NCI-H128 (cell line): ENCODE results near the gene KLHDC10.
"Not testable (repeated sequence)": the region's sequence is repeated elsewhere in the genome, so short reads cannot be mapped to it uniquely, and the experiment has no call there.

ENCODE experiments used
- DNase-seq: peaks from one replicate; lab custom pipeline; 2025; ENCODE audit not compliant: unreplicated experiment; lab: John Stamatoyannopoulos, UW

The KLHDC10 gene

DNA sequence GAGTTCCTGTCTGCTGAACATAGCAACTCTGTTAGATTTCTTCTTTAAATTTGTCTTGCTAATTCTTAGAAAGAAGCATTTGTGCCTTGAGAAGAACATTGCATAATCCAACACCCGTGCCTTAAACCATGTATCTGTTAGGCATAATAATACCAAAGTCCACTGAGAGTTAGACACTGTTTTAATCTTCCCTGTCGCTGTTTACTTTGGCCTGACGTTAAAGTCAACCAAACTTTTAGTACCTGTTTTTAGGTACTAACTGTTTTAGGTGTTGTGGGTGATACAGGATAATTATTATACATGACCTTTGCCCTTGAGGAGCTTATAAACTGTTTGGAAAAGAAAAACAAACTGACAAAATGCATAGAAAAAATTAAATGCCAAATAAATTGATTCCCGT is 43.6 kb downstream of the KLHDC10 start:
- DNase-seq: no peak

DNA sequence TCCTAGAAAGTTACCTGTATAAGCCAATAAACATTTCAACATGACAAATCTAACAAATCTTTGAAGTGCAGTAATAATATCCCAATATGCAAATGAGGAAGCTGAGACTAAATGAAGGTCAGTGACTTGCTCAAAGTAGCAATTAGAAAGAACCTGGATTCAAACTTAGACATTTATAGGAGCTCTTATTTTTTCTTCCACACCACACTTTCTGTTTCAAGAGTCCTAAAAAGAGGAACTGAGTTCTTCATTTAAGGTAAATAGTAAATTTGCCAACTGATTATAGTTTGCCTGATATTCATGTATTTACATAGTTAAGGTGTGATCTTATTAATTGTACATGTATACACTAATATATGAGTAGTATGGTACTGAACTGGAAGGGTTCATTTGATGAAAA is 44.0 kb downstream of the KLHDC10 start:
- no peak for DNase-seq

DNA sequence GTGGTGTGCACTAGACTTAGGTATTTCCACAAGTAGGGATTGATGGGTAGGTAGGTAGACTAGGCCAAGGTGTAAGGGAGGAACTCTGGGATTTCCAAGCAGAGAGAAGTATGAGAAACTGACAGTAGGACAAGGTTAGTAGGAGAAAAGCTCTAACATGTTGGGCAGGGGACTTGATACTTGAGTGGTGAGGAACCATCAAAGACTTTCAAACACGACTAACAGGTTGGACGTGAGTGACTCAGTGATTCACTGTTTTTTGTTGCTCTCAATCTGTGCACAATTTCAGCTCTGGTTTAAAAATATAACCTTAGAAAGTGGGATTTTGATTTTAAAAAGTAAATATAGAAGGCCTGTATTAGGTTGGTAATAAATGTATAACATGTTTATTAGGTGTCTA is 44.4 kb downstream of the KLHDC10 start:
- no peak for DNase-seq

DNA sequence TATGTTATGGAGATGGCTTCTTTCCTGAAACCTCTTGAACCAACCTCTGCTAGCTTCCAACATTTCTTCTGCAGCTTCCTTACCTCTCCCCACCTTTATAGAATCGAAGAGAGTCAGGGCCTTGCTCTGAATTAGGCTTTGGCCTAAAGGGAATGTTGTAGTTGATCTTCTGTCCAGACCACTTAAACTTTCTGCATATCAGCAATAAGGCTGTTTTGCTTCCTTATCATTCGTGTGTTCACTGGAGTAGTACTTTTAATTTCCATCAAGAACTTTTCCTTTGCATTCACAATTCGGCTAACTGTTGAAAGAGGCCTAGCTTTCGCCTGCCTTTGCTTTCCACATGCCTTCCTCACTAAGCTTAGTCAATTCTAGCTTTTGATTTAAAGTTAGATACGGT is 48.0 kb downstream of the KLHDC10 start:
- DNase-seq: no peak

DNA sequence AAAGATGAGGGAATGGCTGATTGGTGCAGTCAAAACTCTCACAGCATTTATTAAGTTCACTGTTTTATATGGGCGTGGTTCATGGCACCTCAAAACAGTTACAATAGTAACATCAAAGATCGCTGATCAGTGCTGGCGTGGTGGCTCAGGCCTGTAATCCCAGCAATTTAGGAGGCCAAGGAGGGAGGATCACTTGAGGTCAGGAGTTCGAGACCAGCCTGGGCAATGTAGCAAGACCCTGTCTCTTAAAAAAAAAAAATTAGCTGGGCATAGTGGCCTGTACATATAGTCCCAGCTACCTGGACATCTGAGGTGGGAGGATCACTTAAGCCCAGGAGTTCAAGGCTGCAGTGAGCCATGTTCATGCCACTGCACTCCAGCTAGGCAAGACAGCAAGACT is 48.5 kb downstream of the KLHDC10 start:
- DNase-seq: no peak

DNA sequence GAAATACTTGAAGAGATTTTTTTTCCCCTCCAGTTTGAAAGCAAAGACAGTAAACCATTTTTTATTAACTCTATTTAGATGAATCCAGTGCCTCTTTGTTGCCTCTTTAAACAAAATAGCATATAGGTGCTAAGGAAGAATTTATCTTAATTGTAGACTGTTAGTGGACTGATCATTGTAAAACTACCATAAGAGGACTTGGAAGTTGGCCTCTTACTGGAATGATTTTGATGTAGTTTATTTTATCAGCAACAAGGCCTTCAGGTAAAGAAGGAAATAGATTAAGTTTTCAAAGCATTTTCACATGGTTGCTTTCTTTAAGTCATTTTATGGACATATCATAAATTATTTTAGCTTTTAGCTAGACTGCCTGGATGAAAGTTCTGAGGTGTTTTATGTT is 53.2 kb downstream of the KLHDC10 start:
- no peak for DNase-seq

DNA sequence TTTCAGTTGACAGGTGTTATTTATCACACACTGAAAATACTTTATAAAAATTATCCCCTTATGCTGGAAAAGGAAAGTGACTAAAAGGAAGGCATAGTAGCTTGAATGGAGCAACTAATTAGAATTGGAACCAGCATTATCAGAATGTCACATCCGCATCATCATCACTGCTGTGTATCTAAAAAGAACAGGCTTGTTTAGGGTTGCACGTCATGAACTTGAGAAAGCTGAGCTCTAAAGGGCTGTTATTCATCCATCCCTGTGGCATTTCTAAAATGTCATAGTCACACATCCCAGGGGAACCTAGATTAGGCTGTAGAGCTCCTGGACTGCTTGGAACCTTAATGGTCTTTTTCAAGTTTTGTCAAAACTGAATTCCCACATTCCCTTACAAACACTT is 54.4 kb downstream of the KLHDC10 start:
- no peak for DNase-seq

DNA sequence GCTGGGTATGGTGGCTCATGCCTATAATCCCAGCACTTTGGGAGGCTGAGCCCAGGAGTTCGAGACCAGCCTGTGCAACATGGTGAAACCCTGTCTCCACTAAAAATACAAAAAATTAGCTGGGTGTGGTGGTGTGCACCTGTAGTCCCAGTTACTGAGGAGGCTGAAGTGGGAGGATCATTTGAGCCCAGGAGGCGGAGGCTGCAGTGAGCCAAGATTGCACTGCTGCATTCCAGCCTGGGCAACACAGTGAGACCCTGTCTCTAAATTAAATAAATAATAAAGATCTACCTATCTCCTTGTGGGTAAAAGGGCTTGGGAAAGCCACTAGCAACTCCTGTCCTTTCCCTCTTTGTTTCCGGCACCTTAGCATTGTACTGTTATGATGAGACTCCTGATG is 56.5 kb downstream of the KLHDC10 start:
- not testable (repeated sequence) for DNase-seq

DNA sequence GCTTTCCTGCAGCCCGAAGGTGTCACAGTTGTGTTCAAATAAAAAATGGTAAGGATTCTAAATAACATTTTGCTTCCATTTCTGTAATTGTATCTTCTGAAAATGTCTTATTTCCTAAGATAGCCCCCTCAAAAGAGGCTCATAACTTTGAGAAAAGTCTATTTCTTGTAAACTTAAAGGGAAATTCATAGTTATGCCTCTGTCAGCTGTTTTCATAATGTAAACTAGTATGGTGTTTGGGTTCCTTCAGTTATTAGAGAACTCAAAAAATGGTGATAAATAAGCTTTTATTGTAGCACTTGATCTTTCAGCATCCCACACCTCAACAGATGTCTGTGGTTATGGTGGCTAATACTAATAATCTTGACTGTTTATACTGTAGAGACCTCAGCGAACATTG is 57.1 kb downstream of the KLHDC10 start:
- DNase-seq: no peak

DNA sequence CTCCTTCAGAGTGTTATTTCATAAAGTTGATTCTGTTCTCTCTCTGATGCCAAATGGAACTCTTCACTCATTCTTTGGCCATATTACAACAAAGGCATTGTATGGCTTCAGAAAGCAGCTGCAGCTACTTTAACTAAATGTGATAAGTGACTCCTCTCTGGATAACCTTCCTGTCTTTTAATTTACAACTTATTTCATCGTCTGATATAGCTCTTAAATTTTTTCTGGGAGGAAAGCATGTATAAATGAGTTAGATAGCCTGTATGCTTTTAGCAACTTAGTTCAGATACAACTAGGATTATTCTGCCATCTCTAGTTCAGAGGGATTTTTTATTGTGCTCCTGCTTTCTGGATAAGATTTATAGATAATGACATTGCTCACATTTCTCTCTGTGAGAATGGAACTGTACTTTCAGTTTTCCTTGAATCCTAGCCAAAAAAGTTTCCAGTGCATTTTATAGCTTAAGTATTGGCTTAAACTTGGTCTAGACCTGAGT is 57.5 kb downstream of the KLHDC10 start:
- DNase-seq: no peak

DNA sequence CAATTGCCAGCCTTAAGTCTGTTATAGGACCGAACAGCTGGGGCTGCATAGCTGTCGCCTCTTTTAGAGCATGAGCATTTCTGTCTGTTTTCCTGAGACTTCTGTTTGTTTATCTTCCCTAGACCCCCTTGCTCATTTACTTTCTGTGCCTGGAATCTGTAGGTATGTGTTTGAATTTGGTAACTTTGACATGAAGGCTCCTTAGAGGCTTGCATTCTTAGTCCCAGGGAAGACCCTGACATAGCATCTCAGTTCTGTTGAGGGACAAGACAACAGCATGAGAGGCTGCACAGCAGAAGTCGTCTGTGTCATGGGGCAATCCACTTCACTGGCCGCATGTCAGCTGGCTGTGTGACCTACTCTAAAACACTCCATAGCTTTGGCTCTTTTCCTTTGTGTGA is 58.7 kb downstream of the KLHDC10 start:
- no peak for DNase-seq

DNA sequence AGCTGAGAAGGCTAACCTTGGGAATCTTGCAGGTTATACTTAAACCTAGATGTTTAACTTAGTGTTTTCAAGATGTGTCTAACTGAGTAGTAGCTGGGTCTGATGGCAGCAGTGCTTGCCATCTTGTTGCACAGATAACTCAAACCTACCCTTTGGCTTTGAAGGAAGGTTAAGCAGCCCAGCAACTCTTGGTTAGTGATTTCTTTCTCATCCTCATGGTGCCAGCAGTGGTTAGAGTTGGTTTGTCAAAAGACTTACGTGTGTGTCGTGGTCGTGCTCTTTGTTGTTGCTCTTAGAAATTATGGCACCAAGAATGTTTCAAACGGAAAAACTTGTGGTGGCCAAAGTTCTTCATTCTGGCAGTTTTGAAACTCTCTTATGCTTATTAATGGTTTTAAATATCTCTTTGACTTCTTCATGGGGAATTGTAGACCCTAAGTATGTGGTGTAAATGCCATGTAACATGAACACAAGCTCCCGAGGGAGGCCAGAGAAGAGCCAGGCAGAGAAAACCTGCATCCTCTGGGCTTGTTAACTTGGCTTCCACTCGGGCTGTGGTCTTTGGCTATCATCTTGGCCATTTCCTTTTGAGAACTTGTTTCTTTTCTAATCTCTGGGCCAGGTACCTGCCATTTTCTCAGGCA is 61.0 kb downstream of the KLHDC10 start:
- no peak for DNase-seq

DNA sequence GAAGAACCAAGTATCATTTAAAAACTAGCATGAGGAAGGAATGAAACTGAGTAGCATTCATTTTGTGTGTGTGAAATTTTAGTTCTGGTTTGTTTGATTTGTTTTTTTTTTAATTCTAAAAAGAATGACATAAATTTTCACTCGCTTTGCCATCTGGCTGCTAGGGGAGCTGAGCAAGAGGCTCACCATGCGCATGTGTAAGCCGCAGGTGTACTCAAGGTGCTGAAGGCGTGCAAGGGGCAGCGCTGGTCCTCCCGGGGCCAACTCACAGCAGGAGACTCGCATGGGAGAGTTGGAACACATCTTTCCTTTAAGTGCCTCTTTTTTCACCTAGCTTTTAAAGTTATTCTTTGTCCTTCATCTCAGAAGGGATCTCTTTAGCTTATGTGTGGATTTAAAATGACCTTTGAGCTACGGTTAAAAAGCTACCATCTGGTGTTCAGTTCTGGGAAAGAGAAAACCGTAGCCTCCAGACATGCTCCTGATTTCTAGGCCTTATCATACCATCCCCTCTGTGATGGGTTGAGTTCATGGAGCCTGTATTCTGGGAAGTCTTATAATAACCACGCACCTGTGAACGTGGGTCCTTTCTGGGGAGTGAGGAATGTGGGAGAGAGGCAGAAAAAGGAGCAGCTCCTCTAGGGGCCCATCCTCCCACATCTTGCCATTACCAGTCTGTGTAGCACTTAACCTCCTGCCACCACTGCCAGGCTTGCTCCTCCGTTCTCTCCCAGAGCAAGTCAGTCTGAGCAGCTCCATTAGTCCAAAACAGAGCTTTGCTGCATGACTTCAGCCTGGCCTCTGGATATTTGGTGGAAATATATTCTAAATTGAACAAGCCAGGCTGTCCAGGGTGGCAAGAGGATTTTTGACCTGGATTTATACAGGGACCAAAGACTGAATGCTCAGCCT is 61.9 kb downstream of the KLHDC10 start:
- DNase-seq: no peak

DNA sequence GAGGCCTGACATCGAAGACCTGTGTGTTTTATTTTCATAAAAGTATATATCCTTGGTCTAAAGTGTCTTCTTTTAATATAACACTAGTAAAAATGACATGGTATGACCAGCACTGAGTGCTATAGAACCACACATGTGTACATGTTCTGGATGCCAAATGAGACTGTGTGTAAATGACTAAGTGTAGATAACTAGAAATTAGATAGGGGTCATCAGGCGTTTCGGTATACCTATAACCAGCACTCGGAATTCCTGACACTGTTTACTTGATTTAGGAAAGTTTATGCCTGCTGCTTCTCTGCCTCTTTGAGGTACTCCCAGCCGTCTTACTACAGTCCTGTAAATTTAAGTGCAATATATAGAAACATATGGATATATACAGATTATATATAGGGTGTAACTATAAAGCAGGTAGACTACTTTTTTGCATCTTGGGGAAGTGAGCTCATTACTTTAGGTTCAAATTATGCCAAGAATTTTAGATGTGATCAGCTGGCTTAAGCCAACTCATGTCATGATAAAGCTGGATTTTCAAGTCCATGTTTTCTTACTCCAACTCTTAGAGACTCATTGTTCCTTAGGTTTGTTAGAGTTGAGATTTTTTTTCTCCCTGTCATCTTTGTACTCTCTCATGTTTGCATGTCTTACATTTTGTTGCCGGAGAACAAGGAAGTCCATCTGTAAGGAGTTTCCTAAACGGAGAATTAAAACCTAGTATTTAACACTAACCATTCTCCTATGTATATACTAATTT is 62.9 kb downstream of the KLHDC10 start:
- no peak for DNase-seq

DNA sequence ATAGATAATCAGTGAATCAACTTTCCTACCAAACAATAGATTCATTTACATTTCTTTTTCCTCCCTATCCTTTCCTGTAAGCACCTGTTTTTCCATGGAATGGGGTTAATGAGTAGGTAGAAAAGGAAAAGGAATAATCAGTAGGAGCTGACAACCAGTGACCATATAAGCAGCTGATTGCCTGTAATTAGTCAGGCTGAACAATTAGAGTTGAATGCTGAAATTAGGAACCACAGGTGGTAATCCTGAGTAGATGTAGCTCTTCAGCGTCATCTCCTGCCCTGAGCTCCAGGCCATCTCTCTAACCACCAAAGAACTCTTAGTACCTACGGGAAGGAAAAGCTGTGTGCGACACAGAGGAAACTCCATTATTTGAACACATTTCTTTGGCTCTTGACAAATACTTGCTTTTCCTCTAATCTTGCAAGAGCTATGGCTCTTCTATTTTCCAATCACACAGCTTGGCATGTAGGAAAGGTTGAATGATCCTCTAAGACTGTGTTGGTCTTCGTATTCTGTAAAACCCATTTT is 63.8 kb downstream of the KLHDC10 start:
- DNase-seq: no peak

DNA sequence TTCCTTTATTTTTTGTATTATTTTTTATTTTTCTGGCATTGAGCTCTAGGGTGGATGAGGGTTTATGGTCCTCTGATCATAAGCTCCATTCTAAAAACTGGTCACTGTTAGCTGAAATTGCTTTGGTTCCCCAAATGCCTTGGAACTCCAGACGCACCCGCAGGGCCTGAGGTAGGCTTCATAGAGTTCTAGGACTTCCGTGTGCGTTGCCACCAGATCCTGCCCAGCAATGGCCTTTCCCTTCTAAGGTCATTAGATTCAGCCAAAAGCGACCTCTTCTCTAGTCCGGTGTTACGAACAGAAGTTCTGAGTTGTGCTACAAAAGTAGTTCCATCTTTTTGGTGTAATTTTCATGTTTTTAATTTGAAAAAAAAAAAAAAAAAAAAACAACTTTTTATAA is 64.4 kb downstream of the KLHDC10 start:
- no peak for DNase-seq

DNA sequence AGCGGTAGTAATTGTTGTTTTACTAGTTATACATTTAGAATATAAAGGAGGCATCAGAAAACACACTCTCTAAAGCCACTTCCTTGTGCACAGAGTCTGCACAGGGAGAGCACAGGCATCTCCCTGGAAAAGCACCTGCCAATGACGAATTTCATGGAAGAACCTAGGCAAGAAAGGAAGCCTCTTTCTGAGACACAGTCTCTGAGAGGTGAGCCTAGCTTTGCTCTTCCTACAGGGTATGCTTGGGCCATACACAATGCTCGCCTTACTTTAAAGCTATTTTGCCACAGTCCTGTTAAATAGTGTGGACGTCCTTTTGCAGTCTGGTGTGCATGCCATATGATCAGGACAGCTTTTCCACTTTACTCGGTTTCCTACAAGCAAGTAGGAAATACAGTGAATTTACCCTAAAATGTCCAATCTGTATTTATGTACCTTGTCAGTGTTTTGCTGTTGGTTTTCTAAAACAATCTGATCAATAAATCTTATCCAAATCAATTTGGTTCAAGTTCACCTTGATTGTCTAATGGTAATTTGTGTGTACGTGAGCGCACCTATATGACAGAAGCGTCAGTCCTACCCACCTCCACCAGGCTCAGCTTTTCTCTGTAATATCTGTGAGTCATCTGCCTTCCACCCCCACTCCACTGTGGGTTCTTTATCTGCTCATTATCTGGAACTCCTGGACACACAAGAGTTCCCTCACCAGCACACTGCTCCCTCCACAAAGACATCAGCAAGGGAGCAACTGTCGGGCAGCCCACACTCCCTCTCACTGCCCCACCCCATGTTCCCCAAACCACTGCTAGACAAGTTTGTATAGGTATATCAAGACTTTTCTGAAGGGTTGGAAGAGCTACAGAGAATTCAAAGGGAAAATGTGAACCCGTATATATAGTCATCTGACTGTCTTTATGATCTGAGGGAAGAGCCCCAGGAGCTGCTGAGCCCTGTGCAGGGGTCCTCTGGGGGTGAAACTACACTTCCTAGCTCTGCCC is 65.2 kb downstream of the KLHDC10 start:
- no peak for DNase-seq

DNA sequence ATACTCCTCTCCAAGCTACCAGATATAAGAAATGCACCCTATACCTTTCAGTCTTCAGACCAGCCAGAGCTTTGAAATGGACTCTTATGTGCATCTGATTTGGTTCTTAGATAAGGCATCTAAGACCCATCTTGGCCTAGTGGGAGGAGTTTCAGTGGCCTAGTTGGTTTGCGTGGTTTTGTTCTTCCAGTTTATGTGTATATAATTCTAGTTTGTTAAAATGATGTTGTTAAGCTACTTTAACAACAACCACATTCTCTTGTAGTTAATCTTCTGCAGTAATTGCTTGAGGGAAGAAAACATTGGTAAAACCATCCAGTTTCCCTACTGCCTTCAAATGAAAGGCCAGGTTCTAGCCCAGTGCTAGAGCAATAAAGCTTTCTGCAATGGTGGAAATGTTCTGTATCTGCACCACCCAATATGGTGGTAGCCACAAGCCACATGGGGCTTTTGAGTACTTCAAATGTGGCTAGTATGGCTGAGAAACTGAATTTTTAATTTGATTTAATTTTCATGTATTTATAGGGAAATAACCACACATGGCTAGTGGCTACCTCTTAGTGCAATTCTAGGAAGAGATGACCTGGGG is 66.3 kb downstream of the KLHDC10 start:
- DNase-seq: no peak

DNA sequence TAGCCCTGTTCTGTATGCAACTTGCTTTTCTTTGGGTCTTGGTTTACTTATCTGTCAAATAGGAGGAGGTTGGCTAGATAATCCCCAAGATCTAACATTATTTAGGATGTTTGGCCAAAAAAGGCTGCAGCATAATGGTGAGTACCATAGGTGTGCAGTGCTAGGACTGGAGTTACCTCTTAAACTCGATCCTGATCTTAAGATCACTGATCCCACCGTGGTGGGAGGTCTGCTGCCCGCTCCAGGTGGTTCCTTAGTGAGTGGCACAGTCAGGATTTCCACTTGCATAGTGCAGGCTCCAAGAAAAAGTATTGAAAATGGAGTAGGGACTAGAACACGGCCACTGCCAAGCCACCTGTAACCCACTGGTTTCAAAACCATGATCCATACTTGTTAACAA is 66.9 kb downstream of the KLHDC10 start:
- DNase-seq: no peak
